Parietal lobe (tissue), 1 donor: ENCODE measurements around the gene EVPL. TPM values are rescaled to one million over a fixed set of nuclear protein-coding genes. Genes with fewer than 3 reads are reported as not detected.

ENCODE experiments used
- total RNA-seq: library from RNA; depleted of rRNA; stranded (reverse); fragments of >200 nt; gene quantifications from one replicate; pipeline ENCODE4 v1.2.3, GENCODE V29; 2014

Gene EVPL
- total RNA-seq, result not detected

DNA sequence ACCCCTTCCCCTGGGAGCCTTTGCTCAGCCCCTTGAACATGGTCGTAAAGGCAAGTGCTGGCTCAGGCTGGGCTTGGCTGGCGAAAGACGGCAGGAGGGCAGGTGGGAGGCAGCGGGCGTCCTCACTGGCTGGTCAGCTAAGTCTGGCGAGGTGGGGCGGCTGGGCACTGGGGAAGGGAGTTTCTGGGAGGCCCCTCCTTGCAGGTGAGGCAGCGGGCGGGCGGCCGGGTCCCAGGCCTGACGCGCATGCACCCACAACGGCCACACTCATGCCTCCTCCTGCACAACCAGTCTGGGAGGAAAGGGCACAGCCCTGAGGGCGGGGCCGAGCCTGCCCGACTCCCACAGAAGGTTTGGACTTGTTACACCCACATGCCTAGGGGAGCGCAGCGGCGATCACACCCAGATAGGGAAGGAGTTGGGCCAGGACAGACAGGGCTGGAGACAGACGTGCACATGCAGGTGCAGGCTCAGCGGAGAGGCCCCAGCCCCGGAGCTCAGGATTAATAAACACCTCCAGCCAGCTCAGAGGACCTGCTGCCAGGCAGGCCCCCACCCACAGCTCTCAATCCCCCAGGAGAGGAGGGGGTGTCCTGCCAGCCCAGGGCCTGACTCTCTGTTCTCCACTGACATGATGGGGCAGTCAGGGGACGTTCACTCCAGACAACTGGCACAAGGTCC lies at the start of gene EVPL:
Gene EVPL (minus strand): TSS at position 148 of the 681 bp plus-strand sequence. CDS start 108 bp downstream, at position 40.

DNA sequence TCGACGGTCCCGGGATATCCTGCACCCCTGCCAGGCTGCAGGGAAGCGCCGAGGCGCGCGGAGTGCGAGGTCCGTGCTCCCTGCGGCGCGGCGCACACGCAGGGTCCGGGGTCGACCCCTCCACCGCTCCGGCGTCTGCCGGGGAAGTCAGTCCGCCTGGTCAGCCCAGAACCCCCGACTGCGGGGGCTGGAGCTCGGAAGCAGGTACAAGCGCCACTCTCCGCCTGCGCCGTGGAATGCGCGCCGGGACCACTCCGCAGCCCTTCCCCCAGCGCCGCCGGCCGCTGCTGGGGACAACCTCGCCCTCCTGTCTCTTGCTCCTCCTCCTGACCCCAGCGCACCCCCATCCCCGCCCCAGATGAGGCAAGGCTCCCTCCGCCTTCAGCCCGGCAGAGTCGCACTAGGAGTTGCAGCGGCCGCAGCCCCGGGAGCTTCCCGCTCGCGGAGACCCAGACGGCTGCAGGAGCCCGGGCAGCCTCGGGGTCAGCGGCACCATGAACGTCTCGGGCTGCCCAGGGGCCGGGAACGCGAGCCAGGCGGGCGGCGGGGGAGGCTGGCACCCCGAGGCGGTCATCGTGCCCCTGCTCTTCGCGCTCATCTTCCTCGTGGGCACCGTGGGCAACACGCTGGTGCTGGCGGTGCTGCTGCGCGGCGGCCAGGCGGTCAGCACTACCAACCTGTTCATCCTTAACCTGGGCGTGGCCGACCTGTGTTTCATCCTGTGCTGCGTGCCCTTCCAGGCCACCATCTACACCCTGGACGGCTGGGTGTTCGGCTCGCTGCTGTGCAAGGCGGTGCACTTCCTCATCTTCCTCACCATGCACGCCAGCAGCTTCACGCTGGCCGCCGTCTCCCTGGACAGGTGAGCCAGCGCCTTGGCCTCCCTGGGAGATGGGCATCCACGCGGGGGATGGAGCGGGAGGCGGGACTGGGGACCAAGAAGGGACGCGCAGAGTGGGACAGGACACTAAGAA lies 47.6 kb upstream of the EVPL start, which contains the start of gene GALR2:
Gene GALR2 (plus strand): TSS at position 392 of the 974 bp plus-strand sequence. CDS start 103 bp downstream, at position 495.

DNA sequence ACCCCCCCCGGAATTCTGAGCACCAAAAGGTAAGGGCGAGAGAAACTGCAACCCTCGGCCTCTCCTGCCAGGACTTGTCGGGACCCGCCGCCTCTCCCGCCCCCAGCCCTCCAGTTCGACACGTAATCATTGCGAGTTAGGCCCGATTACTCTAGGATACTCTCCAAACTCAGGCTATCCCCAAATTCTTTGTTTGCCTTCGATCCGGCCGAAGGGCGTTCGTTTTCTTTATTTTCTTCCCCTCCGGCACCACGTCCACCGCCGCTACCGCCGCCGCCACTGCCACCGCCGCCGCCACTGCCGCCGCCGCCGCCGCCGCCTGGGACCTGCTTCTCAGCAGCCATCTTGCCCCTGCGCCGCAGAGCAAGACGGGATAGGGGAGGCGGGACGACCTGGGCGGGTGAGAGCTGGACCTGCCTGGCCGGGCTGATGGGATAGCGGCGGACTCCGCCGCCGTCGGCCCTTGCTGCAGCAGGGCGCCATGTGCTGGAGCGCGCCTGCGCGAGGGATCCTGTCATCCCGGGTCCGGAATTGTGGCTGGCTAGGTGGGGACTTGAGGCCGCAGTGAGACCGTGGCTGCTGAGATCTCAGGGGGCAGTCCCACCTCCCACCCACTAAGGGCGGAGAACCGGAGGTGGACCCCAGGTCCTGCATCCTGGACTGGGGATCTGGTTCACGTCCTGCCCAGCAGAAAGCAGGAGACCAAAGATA lies 45.2 kb upstream of the EVPL start, which contains the start of gene SRP68:
Gene SRP68 (minus strand): TSS at position 370 of the 711 bp plus-strand sequence. CDS start 26 bp downstream, at position 344.

GRCh38 chr17:76000755-76001521 lies 26.2 kb downstream of the EVPL start, which contains the start of gene CDK3:
TSS of gene CDK3 (plus strand) at chr17:76000855. CDS start at chr17:76001426, 571 bp downstream.

DNA sequence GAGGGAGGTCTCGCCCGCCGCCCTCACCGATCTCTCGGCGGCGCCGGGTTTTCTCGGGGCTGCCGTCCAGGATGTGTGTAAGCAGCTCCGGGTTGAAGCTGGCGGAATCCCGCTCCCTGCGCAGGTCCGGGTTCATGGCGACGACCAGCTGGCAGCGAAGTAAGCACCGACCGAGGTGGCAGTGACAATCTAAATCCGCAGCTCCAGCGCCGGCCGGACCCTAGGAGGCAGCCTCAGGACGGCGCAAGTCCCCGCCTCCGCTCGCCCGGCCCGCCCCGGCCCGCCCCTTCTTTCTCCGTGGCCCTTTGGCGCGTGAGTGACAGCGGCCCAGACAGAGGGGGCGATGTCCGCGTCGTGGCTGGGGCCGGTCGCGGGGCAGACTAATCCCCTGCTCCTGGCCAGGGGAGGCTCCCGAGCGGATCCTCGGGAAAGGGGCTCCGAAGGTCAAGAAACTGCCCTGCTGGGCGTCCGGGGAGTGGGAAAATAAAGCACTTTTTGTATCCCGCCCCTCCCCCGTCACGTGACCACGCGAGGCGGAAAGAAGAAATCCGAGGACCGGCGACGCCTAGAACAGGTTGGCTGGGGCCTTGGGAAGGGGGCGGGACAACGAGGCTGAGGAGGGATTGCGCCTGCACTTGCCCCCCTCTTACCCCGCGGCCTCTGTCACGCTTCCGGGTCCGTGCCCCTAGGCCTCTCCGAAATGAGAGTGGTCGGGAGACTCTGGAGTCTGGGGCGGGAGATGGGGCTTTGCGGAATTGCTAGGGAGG lies 48.0 kb downstream of the EVPL start, which contains the start of the genes ACOX1 and TEN1:
Gene ACOX1 (minus strand): TSS at position 229 of the 767 bp plus-strand sequence. CDS start 93 bp downstream, at position 136.
Gene TEN1 (plus strand): TSS at position 303 of the 767 bp plus-strand sequence. CDS start 6,953 bp downstream, outside the sequence.

Other genes starting within 250 kb of the EVPL start
- gene UNK, start 242.5 kb downstream of the EVPL start, total RNA-seq, result 83.6 TPM
- gene UNC13D, start 182.9 kb downstream of the EVPL start, total RNA-seq, result 0.94 TPM
- gene WBP2, start 172.0 kb downstream of the EVPL start, total RNA-seq, result 51.6 TPM
- 10.3 TPM for gene TRIM47, start 148.7 kb downstream of the EVPL start, total RNA-seq
- 12.2 TPM for gene TRIM65, start 130.4 kb downstream of the EVPL start, total RNA-seq
- gene MRPL38, start 122.4 kb downstream of the EVPL start, total RNA-seq, result 37.9 TPM
- 25.4 TPM for gene FBF1, start 86.3 kb downstream of the EVPL start, total RNA-seq
- 81.4 TPM for gene ACOX1, start 48.1 kb downstream of the EVPL start, total RNA-seq
- gene TEN1, start 48.1 kb downstream of the EVPL start, total RNA-seq, result 13.5 TPM
- 3.1 TPM for gene CDK3, start 26.5 kb downstream of the EVPL start, total RNA-seq
- gene SRP68, start 45.2 kb upstream of the EVPL start, total RNA-seq, result 28.2 TPM
- not detected for gene GALR2, start 47.5 kb upstream of the EVPL start, total RNA-seq
- gene ZACN, start 51.9 kb upstream of the EVPL start, total RNA-seq, result not detected
- gene EXOC7, start 76.5 kb upstream of the EVPL start, total RNA-seq, result 193 TPM
- gene FOXJ1, start 113.9 kb upstream of the EVPL start, total RNA-seq, result 3.8 TPM
- gene RNF157, start 213.2 kb upstream of the EVPL start, total RNA-seq, result 37.6 TPM
- 6.3 TPM for gene UBALD2, start 238.0 kb upstream of the EVPL start, total RNA-seq